Mucosa of descending colon (tissue), 3 donors: Measurements from ENCODE around the gene WNT7B. TPM values are rescaled to one million over a fixed set of nuclear protein-coding genes. Genes with fewer than 3 reads are reported as not detected.

ENCODE experiments used
- ATAC-seq: fragments of 200-7000 bp; cut with Tn5 transposase; one replicate; pipeline ENCODE4 v1.9.1; 2020; ENCODE audit warnings: mild to moderate bottlenecking, moderate library complexity
- DNase-seq, 3 donors: peaks; one replicate each; pipeline ENCODE4 v3.0.0-alpha.2; 2020
- H3K36me3 ChIP-seq: fragments of 200-600 bp; one replicate; pipeline ENCODE4 v1.8.0; 2021; ENCODE audit warnings: low read depth, mild to moderate bottlenecking
- H3K4me1 ChIP-seq: fragments of 200-600 bp; one replicate; pipeline ENCODE4 v1.8.0; 2021; ENCODE audit warnings: low read depth, mild to moderate bottlenecking
- H3K4me3 ChIP-seq: fragments of 200-600 bp; one replicate; pipeline ENCODE4 v1.8.0; 2021; ENCODE audit warnings: mild to moderate bottlenecking
- H3K9me3 ChIP-seq: fragments of 200-600 bp; one replicate; pipeline ENCODE4 v1.8.0; 2021; ENCODE audit warnings: mild to moderate bottlenecking
- intact Hi-C, 2 donors: fragments of 100-400 bp; cut with DNase I in 1 of 2; cut with micrococcal nuclease in 1 of 2; formaldehyde crosslinking; loops; one replicate each; pipeline versions ENCODE4 v1.11.0 to v1.11.1; 2022; cut with DNase I, micrococcal nuclease
- total RNA-seq, 3 donors: library from RNA; stranded (reverse); fragmentation: NEBNext Ultra II Directional in 2 of 3; extraction: Animal tissue kit (Norgen Biotek cat#: 25700) in 2 of 3; gene quantifications; one replicate each; pipeline versions ENCODE4 v1.2.1 to v1.2.4, GENCODE V29; 2021 to 2023
- TF ChIP-seq, protein P1 (sequence below): fragments of 200-600 bp; IDR thresholded peaks from one replicate; pipeline ENCODE4 v1.8.0; 2022; ENCODE audit warnings: antibody characterized with exemption, mild to moderate bottlenecking
- donor health status: DM: no; HTN: no; CAD: no; lungs with moderate emphysema.
- donor health status: DM: no; HTN: no; CAD: no.
- donor health status: DM: no; HTN: yes; CAD: no.

Gene WNT7B
- total RNA-seq, 3 donors from 2014 or later: not detected

- no peaks in the 10 kb centered on the region for H3K9me3 ChIP-seq
- DNase-seq (peak in 2 of 3 donors; percentile 12 to 17), ATAC-seq (no peak)
- intact Hi-C loops: no loop called here
- H3K4me1 ChIP-seq: no peaks in the 10 kb centered on the region
- TF ChIP-seq, protein P1, sequence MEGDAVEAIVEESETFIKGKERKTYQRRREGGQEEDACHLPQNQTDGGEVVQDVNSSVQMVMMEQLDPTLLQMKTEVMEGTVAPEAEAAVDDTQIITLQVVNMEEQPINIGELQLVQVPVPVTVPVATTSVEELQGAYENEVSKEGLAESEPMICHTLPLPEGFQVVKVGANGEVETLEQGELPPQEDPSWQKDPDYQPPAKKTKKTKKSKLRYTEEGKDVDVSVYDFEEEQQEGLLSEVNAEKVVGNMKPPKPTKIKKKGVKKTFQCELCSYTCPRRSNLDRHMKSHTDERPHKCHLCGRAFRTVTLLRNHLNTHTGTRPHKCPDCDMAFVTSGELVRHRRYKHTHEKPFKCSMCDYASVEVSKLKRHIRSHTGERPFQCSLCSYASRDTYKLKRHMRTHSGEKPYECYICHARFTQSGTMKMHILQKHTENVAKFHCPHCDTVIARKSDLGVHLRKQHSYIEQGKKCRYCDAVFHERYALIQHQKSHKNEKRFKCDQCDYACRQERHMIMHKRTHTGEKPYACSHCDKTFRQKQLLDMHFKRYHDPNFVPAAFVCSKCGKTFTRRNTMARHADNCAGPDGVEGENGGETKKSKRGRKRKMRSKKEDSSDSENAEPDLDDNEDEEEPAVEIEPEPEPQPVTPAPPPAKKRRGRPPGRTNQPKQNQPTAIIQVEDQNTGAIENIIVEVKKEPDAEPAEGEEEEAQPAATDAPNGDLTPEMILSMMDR: no peak
- H3K36me3 ChIP-seq: no peaks in the 10 kb centered on the region
- H3K4me3 ChIP-seq: no peak overlapping the region
These were observed 84.1 kb downstream of the WNT7B start for GRCh38 chr22:45892681-45893461.

- Histone ChIP-seq H3K36me3 (no peaks in the 10 kb centered on the region), H3K4me3 (no peak overlapping the region), H3K4me1 (no peaks in the 10 kb centered on the region), H3K9me3 (no peaks in the 10 kb centered on the region)
- ATAC-seq: no peak
- TF ChIP-seq, protein P1: no peak
- DNase-seq: peak in 1 of 3 donors; percentile 32
- intact Hi-C loops: no loop called here
These were observed 84.9 kb downstream of the WNT7B start for GRCh38 chr22:45891996-45892621.

DNA sequence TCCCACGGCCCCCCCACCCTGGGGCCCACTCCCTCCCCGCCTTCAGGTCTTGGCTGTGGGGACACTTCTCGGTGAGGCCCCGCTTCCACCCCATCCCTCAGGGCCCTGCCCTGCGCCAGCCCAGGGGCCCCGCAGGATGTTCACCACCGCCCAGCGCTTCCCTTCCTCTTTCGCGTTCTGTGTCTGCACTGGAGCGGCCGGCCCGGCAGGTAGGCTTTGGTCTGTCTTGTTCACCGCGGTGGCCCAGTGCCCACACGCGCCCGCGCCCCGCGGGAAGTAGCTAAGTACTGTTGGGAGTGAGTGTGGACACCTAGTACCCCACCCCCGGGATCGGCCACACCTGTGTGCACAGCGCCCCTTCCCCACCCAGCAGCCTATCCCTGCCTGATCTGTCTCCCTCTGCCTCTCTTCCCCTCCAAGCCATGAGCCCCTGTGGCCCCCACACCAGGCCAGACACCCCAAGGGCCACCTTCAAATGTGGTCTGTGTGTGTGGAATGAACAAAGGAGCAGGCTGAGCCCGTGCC lies 85.4 kb downstream of the WNT7B start:
- Histone ChIP-seq H3K4me1 (no peaks in the 10 kb centered on the region), H3K36me3 (no peaks in the 10 kb centered on the region), H3K9me3 (no peaks in the 10 kb centered on the region), H3K4me3 (no peak overlapping the region)
- intact Hi-C loops: no loop called here
- no peak for ATAC-seq
- DNase-seq: peak in 1 of 3 donors; percentile 10
- TF ChIP-seq, protein P1: no peak

DNA sequence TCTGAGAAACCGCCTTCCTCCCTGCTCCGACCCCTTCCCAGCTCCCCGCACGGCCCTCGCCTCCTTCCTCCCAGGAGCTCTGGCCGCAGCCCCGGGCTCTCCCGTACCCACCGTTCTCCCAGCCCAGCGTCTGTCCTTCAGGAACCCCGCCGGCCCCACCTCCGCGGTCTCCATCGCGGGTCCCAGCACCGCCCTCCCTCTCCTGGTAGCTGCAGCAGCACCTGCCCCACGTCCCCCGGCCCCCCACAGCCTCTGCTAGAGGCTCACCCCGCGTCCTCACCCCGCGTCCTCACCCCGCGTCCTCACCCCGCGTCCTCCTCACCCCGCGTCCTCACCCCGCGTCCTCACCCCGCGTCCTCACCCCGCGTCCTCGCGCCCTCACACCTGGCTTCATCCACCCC lies 85.9 kb downstream of the WNT7B start:
- peak in 2 of 3 donors; percentile 12 to 22 for DNase-seq
- Histone ChIP-seq H3K4me1 (no peaks in the 10 kb centered on the region), H3K36me3 (no peaks in the 10 kb centered on the region), H3K9me3 (no peaks in the 10 kb centered on the region), H3K4me3 (no peak overlapping the region)
- TF ChIP-seq, protein P1: no peak
- intact Hi-C loops: no loop called here
- no peak for ATAC-seq

DNA sequence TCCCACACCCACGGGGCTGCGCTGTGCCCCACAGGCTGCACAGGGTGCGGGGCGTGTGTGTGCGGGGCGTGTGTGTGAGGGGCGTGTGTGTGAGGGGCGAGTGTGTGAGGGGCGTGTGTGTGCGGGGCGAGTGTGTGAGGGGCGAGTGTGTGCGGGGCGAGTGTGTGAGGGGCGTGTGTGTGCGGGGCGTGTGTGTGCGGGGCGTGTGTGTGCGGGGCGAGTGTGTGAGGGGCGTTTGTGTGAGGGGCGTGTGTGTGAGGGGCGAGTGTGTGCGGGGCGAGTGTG lies 86.7 kb downstream of the WNT7B start:
- intact Hi-C loops: no loop called here
- ATAC-seq (no peak), DNase-seq (no peak)
- TF ChIP-seq, protein P1: no peak
- H3K9me3 ChIP-seq: no peaks in the 10 kb centered on the region
- H3K4me1 ChIP-seq: no peaks in the 10 kb centered on the region
- no peaks in the 10 kb centered on the region for H3K36me3 ChIP-seq
- no peak overlapping the region for H3K4me3 ChIP-seq
